NCI-H146 treated with DMSO at 0.1 percent for 48 hours (cell line): ENCODE data around the gene HAUS1.
"Not testable (repeated sequence)": the region's sequence is repeated elsewhere in the genome, so short reads cannot be mapped to it uniquely, and the experiment has no call there.

Experiments used
- DNase-seq: peaks from one replicate; lab custom pipeline; 2025; ENCODE audit not compliant: unreplicated experiment; lab: John Stamatoyannopoulos, UW

The HAUS1 gene

DNA sequence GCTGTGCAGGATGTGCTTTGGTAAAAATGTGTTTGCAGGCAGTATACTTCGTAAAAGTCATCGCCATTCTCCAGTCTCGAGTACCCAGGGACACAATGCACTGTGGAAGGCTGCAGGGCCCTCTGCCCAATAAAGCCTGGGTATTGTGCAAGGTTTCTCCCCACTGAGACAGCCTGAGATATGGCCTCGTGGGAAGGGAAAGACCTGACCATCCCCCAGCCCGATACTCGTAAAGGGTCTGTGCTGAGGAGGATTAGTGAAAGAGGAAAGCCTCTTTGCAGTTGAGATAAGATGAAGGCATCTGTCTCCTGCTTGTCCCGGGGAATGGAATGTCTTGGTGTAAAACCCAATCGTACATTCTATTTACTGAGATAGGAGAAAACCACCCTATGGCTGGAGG is 15.7 kb upstream of the HAUS1 start:
- not testable (repeated sequence) for DNase-seq

DNA sequence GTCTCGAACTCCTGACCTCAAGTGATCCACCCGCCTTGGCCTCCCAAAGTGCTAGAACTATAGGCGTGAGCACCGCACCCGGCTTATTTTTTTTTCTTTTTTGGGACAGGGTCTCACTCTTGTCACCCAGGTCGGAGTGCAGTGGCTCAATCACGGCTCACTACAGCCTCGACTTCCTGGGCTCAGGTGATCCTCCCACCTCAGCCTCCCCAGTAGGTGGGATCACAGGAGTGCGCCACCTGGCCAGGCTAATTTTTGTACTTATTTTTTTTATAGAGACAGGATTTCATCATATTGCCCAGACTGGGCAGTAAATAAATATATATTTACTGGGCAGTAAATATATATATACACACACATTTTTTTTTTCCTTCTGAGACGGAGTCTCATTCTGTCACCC is 8.7 kb upstream of the HAUS1 start:
- no peak for DNase-seq

DNA sequence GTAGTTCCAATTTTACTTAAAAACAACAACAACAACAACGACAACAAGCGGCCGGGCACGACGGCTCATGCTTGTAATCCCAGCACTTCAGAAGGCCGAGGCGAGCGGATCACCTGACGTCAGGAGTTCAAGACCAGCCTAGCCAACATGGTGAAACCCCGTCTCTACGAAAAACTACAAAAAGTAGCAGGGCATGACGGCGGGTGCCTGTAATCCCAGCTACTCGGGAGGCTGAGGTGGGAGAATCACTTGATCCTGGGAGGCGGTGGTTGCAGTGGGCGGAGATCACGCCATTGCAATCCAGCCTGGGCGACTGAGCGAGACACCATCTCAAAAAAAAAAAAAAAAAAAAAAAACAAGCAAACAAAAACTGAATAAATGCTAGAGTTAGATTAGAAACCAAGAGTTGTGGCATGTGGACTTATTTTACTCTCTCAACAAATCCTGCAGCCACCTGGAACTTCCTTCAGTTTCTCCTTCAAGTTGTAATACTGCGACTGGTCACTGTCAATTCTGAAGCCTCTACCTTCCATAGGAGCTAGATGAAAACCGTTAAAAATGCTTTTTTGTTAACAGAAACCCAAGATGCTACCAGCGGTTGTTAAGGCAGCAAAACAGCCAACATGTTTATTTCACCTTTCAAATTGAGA is 7.4 kb upstream of the HAUS1 start:
- DNase-seq: no peak

GRCh38 chr18:46097431-46097800 is 6.8 kb upstream of the HAUS1 start:
- DNase-seq: no peak

DNA sequence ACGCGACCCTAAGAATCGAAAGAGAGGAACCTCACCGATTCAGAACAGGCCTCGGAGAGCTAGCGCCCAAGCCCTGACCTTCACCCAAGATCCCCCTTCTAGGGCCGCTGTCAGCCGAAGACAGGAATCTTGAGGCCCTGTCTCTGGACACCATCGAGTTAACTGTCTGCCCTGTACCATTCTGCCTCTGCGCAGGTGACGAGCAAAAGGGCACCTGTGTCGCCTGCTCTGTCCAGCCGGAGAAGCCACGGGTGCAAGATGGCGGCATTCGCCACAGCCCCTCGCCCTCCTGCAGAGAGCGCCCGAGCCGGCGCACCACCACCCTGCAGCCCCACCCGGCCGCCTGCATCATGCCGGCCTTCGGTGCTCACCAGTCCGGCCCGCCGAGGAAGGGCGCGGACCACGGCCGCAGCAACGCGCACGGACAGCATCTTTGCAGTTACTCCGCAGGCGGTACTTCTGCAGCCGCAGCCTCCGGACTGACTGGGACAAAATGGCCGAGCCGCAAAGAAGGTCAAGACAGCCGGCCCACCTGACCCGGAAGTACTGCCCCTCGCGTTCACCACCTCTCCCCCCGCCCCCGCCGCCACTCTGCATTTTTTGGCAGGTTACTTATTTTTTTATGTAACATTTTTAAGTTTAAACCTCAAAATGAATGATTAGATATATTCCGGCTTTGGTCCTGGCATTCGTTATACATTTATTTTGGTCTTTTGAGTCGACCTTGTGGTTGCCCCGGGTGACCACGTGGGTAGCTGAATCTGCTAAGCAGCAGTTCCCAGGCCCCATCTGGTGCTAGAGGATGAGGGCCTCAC is 6.2 kb upstream of the HAUS1 start, which contains the start of gene ATP5F1A:
Gene ATP5F1A (minus strand): TSS at position 496 of the 815 bp plus-strand sequence. CDS start 65 bp downstream, at position 431.
- DNase-seq: peak; percentile 91

DNA sequence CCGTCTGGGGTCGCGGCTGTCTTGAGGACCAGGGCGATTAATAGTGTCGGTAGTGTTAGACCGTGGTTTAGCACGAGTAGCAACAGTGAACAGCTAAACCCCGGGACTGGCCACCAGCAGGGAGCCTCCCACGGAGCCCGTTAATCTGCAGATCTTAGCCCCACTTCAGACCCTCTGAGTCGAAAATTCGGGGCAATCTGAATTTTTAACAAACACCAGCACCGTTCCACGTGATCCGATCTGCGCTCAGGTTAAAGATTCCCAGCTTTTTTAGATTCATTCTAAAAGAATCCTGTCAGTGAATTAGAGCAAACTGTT is 5.6 kb upstream of the HAUS1 start:
- DNase-seq: peak; percentile 70

GRCh38 chr18:46099463-46099862 is 4.7 kb upstream of the HAUS1 start:
- no peak for DNase-seq

DNA sequence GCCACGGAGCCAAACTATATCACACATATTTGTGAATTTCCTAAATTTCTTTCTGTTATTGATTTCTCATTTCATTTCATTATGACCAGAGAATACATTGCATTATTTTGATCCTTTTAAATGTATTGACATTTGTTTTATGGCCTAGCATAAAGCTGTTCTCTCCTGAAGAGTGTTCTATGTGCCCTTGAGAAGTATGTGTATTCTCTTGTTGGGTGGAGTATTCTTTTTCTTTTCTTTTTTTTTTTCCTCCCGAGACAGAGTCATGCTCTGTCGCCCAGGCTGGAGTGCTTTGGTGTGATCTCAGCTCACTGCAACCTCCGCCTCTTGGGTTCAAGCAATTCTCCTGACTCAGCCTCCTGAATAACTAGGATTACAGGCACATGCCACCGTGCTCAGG is 5.2 kb downstream of the HAUS1 start:
- no peak for DNase-seq

- DNase-seq: no peak
Measured at GRCh38 chr18:46110406-46110805, 6.2 kb downstream of the HAUS1 start.

DNA sequence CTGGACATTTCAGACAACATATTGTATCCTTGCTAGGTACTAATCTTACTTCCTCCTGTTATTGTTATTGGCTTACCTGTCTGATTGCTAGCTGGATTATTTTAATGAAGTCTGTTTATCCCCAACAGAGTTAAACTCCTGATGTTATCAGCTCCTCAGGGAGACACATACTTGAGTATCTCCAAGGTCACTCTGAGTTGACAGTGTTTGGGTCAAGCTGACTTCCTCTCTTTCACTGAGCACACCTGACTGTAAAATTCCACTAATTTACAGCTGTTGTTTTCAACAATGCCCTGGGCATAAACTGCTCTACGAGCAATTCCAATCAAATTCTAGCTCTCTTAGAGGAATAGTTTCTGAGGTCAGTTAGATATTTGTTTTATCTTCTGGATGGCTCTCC is 9.6 kb downstream of the HAUS1 start:
- DNase-seq: no peak

- DNase-seq: not testable (repeated sequence)
Measured at GRCh38 chr18:46126625-46127024, 22.4 kb downstream of the HAUS1 start.

GRCh38 chr18:46130061-46130460 is 25.9 kb downstream of the HAUS1 start:
- DNase-seq: no peak

DNA sequence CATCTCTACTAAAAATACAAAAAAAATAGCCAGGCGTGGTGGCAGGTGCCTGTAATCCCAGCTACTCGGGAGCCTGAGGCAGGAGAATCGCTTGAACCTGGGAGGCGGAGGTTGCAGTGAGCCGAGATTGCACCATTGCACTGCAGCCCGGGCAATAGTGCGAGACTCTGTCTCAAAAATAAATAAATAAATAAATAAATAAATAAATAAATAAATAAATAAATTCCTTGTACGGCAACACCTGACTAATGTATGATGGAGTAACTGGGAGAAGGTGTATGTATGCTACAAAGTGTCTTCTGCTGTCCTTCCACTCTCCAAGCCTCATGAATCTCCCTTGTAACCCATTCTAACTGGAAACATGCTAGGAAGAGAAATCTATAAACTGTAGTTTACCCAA is 26.4 kb downstream of the HAUS1 start:
- DNase-seq: not testable (repeated sequence)

DNA sequence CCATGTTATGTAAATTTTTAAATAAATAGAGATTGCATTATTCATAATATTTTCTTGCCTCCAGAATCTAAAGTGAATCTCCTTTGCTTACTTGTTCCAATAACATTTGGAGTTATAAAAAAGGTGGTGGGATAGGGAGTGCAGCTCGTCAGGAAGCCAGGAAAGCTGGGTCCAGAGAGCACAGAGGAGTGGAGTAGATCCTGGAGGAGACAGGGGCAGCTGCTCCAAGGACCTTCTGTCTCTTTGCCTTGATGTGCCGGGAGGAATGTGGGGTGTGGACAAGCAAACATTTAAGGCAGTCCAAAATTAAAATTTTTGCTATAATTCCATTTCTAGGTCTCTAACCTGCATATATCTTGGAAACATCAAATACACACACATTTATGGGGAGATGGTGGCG is 29.3 kb downstream of the HAUS1 start:
- no peak for DNase-seq

DNA sequence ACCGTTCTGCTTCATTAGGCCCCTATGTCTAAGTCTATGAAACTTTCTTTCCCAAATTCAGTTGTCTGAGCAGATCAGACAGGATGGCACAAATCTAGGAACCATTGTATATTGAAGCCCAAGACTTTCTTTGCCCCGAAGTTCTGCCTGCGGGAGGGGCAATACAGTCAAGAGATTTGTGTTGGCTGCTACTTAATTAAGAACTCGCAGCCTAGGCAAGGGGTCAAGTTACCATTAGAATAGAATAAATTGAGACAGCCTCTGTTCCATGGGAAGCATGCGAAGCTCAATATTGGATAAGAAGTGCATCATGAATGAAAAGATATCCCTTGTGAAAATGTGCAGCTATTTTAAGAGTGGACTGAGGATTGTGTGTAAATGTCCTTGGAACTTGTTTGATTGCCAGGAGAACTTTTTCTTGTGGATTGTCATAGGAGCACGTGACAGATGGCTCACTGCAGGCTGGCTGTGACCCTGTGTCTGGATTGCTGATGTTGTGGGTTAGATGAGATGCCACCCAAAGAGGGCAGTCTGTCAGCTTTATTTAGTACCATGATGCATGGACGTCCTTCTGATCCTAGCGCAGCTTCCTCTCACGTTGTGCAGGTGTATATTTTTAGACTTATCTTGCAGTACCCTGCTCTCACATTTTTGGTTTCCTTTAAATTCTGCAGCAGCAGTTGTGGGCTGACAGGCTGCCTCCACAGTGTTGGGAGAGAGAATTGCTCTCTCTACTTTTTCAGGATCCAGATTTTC is 30.9 kb downstream of the HAUS1 start:
- no peak for DNase-seq

- no peak for DNase-seq
Measured at GRCh38 chr18:46140173-46140572, 36.0 kb downstream of the HAUS1 start.

GRCh38 chr18:46141199-46141598 is 37.0 kb downstream of the HAUS1 start:
- DNase-seq: no peak

DNA sequence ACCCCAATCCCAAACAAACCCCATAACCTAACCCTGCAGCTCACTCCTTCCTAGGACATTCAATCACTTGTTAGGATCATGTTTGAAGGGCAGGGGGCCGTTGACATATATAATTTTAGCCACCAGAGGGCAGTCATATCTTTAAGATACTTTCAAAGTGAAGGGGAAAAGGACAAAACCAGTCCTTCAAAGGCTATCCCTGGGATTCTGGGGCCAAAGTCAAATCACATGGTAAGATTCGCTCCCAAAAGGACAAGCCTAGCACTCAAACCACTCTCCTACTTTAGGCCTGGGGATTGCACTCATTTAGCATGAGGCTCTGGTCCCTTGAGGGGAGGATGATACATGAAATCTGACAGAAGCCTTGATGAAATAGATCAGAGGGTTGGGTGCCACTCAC is 44.6 kb downstream of the HAUS1 start:
- DNase-seq: peak; percentile 64

DNA sequence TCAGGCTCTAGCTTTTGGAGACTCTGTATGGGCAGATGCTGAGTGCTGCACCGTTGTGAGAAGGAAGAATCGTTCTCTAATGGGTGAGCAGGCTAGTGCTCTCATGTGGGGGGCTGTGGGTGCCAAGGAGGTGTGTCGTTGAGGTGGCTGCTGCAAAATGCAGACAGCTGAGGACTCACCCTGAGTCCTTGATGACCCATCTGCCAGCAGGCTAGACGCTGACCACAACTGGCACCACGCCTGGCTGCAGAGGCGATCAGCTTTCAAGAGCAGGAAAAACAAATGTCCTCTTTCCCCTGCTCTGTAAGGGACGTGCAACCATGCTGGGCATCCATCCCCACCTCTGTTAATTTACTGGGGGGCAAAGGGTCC is 48.2 kb downstream of the HAUS1 start:
- no peak for DNase-seq

GRCh38 chr18:46152808-46153617 is 48.8 kb downstream of the HAUS1 start:
- peak; percentile 48 for DNase-seq

DNA sequence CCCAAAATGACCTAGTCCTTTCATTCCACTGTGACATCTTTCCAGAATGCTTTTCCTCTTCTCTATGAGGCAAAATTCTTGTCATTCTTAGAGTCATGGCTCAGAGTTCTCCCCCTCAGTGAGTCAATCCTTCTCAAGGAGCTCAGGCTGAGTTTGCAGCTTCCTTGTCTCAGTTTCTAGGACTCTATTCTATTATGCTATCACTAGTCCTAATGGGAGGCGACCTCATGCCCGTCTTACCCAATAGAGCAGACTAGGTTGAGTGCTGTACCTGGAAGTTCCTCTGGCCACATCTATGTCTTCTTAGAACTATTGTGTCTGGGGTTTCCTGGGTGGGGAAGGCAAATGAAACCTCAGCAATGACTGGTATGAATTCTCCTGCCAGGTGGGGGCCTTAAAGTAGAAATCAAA is 51.5 kb downstream of the HAUS1 start:
- DNase-seq: no peak
